ENCODE results near the gene PSD2. TPM values are rescaled to one million over a fixed set of nuclear protein-coding genes. Genes with fewer than 3 reads are reported as not detected.

The PSD2 gene
- total and polyA plus RNA-seq, 2 experiments from 2014 or later, result 0.08 to 0.10 TPM

- H3K4me2 ChIP-seq, result no peak overlapping the region
- H3K27me3 ChIP-seq (ENCODE audit: insufficient read depth), result peaks cover 22% of the 10 kb centered on the region
- Mint-ChIP-seq H3K27me3 (ENCODE audit: insufficient read depth, low read depth, poor library complexity) (peaks cover 26% of the 10 kb centered on the region), H3K4me1 (peaks cover 23% of the 10 kb centered on the region), H3K27ac (no peak overlapping the region), H3K4me3 (no peak overlapping the region), H3K36me3 (ENCODE audit: low read depth) (no peaks in the 10 kb centered on the region; the same call in 2 of the 3 replicates), H3K9me3 (no peaks in the 10 kb centered on the region)
- no peaks in the 10 kb centered on the region for H3K36me3 ChIP-seq (ENCODE audit: insufficient read depth)
- no peak overlapping the region for H3K4me3 ChIP-seq
- H3K9me2 ChIP-seq (ENCODE audit: insufficient read depth), result no peaks in the 10 kb centered on the region
- peaks cover 5% of the 10 kb centered on the region; the same call in 1 of the 2 replicates for H3K4me1 ChIP-seq (ENCODE audit: insufficient read depth)
- DNase-seq (ENCODE audit: low spot score), result no peak
- no peaks in the 10 kb centered on the region for H3F3A ChIP-seq (replicated peaks; ENCODE audit: low read depth)
- no peaks in the 10 kb centered on the region for H3K79me2 ChIP-seq (replicated peaks; ENCODE audit: insufficient read depth)
- no peak for ATAC-seq
- TF ChIP-seq JUNB (IDR thresholded peaks at IDR 0.05; ENCODE audit: unreplicated experiment) (no peak), CTCF (conservative IDR thresholded peaks at IDR 0.05; ENCODE audit: low read depth in 2 of 2) (no peak), ZNF114 (CRISPR knock-in tag; IDR thresholded peaks at IDR 0.05) (no peak), STAT1 (IDR thresholded peaks at IDR 0.05; ENCODE audit: unreplicated experiment) (no peak), ZNF331 (CRISPR knock-in tag; IDR thresholded peaks at IDR 0.05; ENCODE audit: low read depth) (no peak), CREB1 (CRISPR knock-in tag; IDR thresholded peaks at IDR 0.05; ENCODE audit: low read depth) (no peak), POLR2AphosphoS5 (IDR thresholded peaks at IDR 0.05; ENCODE audit: low read depth) (no peak), NANOG (IDR thresholded peaks at IDR 0.05; ENCODE audit: borderline replicate concordance) (no peak)
- no peaks in the 10 kb centered on the region; the same call in 1 of the 2 replicates for H4K20me1 ChIP-seq (replicated peaks; ENCODE audit: insufficient read depth)
- H3K27ac ChIP-seq (ENCODE audit: low read depth), result no peak overlapping the region
- no peak overlapping the region for H2AFZ ChIP-seq
Observed at GRCh38 chr5:139768807-139769465, 26.7 kb upstream of the PSD2 start.

DNA sequence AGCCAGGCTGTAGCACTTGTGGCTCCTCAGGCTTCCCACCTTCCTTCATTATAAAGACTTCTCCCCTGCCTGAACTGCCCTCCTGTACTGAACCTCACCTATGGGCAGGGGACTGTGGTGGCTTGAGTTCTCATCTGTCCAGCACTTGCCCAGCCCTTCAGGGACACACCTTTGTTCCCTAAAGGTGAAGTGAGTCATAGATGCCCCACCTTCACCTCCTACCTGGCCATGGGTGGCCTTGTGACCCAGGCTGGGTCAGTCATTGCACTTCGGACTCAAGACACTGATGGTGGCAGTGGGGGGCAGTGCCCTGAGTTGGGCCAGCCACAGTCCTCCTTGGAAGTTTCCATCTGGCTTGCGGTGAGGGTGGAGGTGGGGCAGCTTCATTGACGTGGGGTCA lies 26.1 kb upstream of the PSD2 start:
- Histone ChIP-seq H2AFZ (no peak overlapping the region), H3K4me2 (no peak overlapping the region), H3K36me3 (ENCODE audit: insufficient read depth) (no peaks in the 10 kb centered on the region), H3F3A (replicated peaks; ENCODE audit: low read depth) (no peaks in the 10 kb centered on the region), H3K9me2 (ENCODE audit: insufficient read depth) (no peaks in the 10 kb centered on the region), H4K20me1 (replicated peaks; ENCODE audit: insufficient read depth) (no peaks in the 10 kb centered on the region), H3K79me2 (replicated peaks; ENCODE audit: insufficient read depth) (no peaks in the 10 kb centered on the region), H3K27me3 (ENCODE audit: insufficient read depth) (peaks cover 17% of the 10 kb centered on the region), H3K4me3 (no peak overlapping the region), H3K27ac (ENCODE audit: low read depth) (no peak overlapping the region), H3K4me1 (ENCODE audit: insufficient read depth) (peaks cover 4% of the 10 kb centered on the region; the same call in 1 of the 2 replicates)
- no peaks in the 10 kb centered on the region for H3K9me3 Mint-ChIP-seq
- H3K4me1 Mint-ChIP-seq, result peaks cover 21% of the 10 kb centered on the region
- ATAC-seq, result no peak
- no peaks in the 10 kb centered on the region; the same call in 2 of the 3 replicates for H3K36me3 Mint-ChIP-seq (ENCODE audit: low read depth)
- no peak overlapping the region for H3K27ac Mint-ChIP-seq
- DNase-seq (ENCODE audit: low spot score), result no peak
- H3K4me3 Mint-ChIP-seq, result no peak overlapping the region
- peaks cover 24% of the 10 kb centered on the region for H3K27me3 Mint-ChIP-seq (ENCODE audit: insufficient read depth, low read depth, poor library complexity)
- no peak for TF ChIP-seq REST (IDR thresholded peaks at IDR 0.05; ENCODE audit: unreplicated experiment)
- no peak for TF ChIP-seq EZH2phosphoT487 (IDR thresholded peaks at IDR 0.05; ENCODE audit: unreplicated experiment)
- TF ChIP-seq, protein P1, sequence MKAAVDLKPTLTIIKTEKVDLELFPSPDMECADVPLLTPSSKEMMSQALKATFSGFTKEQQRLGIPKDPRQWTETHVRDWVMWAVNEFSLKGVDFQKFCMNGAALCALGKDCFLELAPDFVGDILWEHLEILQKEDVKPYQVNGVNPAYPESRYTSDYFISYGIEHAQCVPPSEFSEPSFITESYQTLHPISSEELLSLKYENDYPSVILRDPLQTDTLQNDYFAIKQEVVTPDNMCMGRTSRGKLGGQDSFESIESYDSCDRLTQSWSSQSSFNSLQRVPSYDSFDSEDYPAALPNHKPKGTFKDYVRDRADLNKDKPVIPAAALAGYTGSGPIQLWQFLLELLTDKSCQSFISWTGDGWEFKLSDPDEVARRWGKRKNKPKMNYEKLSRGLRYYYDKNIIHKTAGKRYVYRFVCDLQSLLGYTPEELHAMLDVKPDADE (IDR thresholded peaks at IDR 0.05), result no peak
